ENCODE results near the gene SLC1A2. TPM values are rescaled to one million over a fixed set of nuclear protein-coding genes. Genes with fewer than 3 reads are reported as not detected.

Gene SLC1A2
- total RNA-seq, 4 donors from 2014 or later = 0.05 to 1.2 (median 0.54) TPM

DNA sequence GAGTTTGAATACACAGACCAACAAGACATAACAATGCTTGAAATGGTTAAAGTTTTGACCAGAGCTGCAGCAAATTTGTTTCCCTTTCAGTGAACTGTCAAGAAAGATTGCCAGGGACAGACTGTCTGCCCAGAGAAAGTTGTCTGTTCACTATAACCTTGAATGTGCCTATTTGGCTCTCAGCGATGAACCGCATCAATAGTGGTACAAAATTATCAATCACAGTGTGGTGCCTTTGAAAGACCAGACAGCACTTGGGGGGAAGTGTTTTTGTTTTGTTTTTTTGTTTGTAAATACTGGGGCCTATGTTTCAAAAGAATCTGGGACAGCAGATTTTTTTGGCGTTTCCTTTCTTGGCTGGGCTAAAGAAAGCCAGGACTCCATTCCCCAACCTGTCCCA, 157.3 kb downstream of the SLC1A2 start:
- DNase-seq = no peak
- 93 to 95% methylated on average over 3 of the region's 3 CpGs for WGBS, 2 donors
- Histone ChIP-seq H3K4me3 (replicated peaks in 1 of 3) (no peak overlapping the region), H3K4me1 (peaks cover 6 to 13% of the 10 kb centered on the region in 2 donors), H3K9me3 (no peaks in the 10 kb centered on the region), H3K36me3 (no peaks in the 10 kb centered on the region), H3K27me3 (no peaks in the 10 kb centered on the region), H3K27ac (no peak overlapping the region)
- TF ChIP-seq, protein P1, sequence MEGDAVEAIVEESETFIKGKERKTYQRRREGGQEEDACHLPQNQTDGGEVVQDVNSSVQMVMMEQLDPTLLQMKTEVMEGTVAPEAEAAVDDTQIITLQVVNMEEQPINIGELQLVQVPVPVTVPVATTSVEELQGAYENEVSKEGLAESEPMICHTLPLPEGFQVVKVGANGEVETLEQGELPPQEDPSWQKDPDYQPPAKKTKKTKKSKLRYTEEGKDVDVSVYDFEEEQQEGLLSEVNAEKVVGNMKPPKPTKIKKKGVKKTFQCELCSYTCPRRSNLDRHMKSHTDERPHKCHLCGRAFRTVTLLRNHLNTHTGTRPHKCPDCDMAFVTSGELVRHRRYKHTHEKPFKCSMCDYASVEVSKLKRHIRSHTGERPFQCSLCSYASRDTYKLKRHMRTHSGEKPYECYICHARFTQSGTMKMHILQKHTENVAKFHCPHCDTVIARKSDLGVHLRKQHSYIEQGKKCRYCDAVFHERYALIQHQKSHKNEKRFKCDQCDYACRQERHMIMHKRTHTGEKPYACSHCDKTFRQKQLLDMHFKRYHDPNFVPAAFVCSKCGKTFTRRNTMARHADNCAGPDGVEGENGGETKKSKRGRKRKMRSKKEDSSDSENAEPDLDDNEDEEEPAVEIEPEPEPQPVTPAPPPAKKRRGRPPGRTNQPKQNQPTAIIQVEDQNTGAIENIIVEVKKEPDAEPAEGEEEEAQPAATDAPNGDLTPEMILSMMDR (IDR thresholded peaks at IDR 0.05) = no peak
- no peak for TF ChIP-seq POLR2A (IDR thresholded peaks at IDR 0.05)
- intact Hi-C loops (cut with DNase I) = no loop called here

DNA sequence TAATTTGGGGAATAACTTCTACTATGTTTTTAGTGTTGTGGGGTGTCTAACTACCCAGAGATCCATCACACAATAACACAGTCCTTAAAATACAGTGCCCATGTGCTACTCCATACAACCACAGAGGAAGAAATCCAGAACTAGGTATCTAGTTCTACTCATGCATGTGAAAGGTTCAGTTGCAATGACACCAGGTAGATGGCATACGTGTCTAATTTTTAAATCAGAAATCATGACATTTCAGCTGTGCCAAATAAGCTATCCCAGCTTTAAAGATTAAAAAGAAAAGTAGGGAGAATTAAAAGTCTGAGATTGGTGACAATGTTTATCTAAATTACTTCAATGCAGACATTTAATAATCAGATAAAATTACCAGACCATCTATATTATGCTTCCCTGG, 158.2 kb downstream of the SLC1A2 start:
- DNase-seq = no peak
- Histone ChIP-seq H3K36me3 (no peaks in the 10 kb centered on the region), H3K9me3 (no peaks in the 10 kb centered on the region), H3K4me3 (replicated peaks in 1 of 3) (no peak overlapping the region), H3K27me3 (no peaks in the 10 kb centered on the region), H3K4me1 (peaks cover 4 to 7% of the 10 kb centered on the region in 2 donors), H3K27ac (no peak overlapping the region)
- intact Hi-C loops (cut with DNase I) = no loop called here
- no peak for TF ChIP-seq POLR2A (IDR thresholded peaks at IDR 0.05)
- TF ChIP-seq, protein P1 (IDR thresholded peaks at IDR 0.05) = no peak
- WGBS, 2 donors = 91 to 95% methylated on average over 1 of the region's 1 CpG

DNA sequence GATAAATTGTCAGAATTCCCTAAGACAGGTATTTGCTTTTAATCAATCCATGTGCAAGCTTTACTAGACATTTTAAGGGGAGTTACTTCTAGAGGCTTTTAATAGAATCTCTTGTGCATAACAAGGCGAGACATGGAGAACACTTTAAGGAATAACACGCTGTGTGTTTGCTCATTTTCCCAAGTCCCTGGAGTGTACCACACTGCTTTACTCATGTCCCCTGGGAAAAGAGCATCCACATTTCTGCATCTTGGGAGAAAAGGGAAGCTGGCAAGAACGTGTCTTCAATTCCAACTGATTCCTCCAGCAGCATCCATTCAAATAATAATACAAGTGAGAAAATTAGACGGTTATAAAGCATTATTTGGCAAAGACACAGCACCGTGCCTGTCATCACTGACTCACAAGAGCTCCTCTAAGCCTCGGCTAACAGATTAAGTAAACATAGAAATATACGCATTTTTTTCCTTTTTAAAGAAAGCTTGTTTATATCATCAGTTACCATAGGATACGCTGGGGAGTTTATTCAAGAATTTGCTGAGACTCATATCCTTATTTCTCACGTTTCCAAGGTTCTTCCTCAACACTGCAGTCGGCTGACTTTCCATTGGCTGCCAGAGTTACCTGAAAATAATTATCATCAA, 158.9 kb downstream of the SLC1A2 start:
- intact Hi-C loops (cut with DNase I) = no loop called here
- DNase-seq = no peak
- no peaks in the 10 kb centered on the region for H3K27me3 ChIP-seq
- no peak overlapping the region for H3K4me3 ChIP-seq (replicated peaks in 1 of 3)
- 64 to 73% methylated on average over 10 of the region's 10 CpGs for WGBS, 2 donors
- no peaks in the 10 kb centered on the region for H3K4me1 ChIP-seq
- H3K9me3 ChIP-seq = no peaks in the 10 kb centered on the region
- H3K27ac ChIP-seq = no peak overlapping the region
- no peaks in the 10 kb centered on the region for H3K36me3 ChIP-seq
- TF ChIP-seq, protein P1 (IDR thresholded peaks at IDR 0.05) = no peak
- TF ChIP-seq POLR2A (IDR thresholded peaks at IDR 0.05) = no peak

DNA sequence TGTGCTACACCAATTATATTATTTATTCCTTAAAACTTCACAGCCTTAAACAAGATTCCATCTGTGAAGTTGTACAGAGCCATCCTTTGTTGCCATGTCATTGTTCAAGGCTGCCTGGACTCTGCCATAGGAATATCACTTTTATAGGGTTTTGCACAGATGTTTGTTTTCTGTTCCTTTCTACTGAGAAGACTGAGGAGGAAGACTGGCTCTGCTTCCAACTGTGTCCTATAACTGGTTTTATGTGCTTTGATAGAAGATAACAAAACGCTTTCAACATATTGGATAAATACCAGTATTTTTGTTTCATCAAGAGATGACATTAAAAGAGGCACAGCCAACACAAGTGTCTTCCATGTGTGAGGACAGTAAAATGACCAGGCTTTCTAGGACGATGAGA, 159.8 kb downstream of the SLC1A2 start:
- no peaks in the 10 kb centered on the region for H3K27me3 ChIP-seq
- 85 to 90% methylated on average over 2 of the region's 2 CpGs for WGBS, 2 donors
- no peaks in the 10 kb centered on the region for H3K9me3 ChIP-seq
- H3K4me3 ChIP-seq (replicated peaks in 1 of 3) = no peak overlapping the region
- TF ChIP-seq, protein P1 (IDR thresholded peaks at IDR 0.05) = no peak
- no peak for TF ChIP-seq POLR2A (IDR thresholded peaks at IDR 0.05)
- intact Hi-C loops (cut with DNase I) = no loop called here
- no peaks in the 10 kb centered on the region for H3K4me1 ChIP-seq
- no peaks in the 10 kb centered on the region for H3K36me3 ChIP-seq
- DNase-seq = no peak
- no peak overlapping the region for H3K27ac ChIP-seq

DNA sequence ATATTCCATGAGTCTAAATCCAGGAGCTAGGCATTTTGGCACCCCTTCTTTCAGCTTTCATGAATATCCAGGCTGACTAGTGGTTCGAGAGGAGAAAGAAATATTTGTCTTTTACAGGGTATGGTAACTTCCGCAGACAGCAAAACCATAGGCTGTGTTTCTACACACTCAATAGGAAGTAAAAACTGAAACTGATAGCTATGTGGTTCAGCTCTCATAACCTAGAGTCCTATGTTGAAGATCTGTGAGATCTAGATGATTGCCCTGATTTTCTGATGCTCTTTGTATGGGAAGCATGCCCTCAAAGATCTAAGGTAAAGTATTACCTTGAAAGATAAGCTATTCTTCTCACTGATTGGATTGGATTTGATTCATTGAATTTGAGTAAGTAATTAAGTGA, 162.1 kb downstream of the SLC1A2 start:
- no peak for TF ChIP-seq POLR2A (IDR thresholded peaks at IDR 0.05)
- TF ChIP-seq, protein P1 (IDR thresholded peaks at IDR 0.05) = no peak
- no peak for DNase-seq
- H3K27me3 ChIP-seq = no peaks in the 10 kb centered on the region
- WGBS, 2 donors = 61 to 92% methylated on average over 2 of the region's 2 CpGs
- intact Hi-C loops (cut with DNase I) = no loop called here
- no peak overlapping the region for H3K4me3 ChIP-seq (replicated peaks in 1 of 3)
- H3K4me1 ChIP-seq = peaks cover 0 to 6% of the 10 kb centered on the region in 2 donors
- H3K27ac ChIP-seq = no peak overlapping the region
- H3K9me3 ChIP-seq = no peaks in the 10 kb centered on the region
- H3K36me3 ChIP-seq = no peaks in the 10 kb centered on the region

Measured in thyroid gland (tissue), 4 donors.